KMS-11 (cell line): ENCODE measurements around the gene C12orf43.

Experiments
- H2AFZ ChIP-seq: fragments of 200-600 bp; sonication (generic); 2 replicates; pipeline ENCODE4 v1.6.1; 2016; ENCODE audit warnings: antibody characterized with exemption, mixed run types, low read depth
- H3K27ac ChIP-seq: fragments of 200-600 bp; sonication (generic); 2 replicates; pipeline ENCODE4 v1.6.1; 2016; ENCODE audit warnings: mild to moderate bottlenecking, mixed run types
- H3K27me3 ChIP-seq: fragments of 200-600 bp; sonication (generic); 2 replicates; pipeline ENCODE4 v1.6.1; 2017; ENCODE audit warnings: mild to moderate bottlenecking, low read depth, mixed run types, moderate library complexity; ENCODE audit not compliant: insufficient read depth
- H3K36me3 ChIP-seq: fragments of 200-600 bp; sonication (generic); 2 replicates; pipeline ENCODE4 v1.6.1; 2017; ENCODE audit warnings: mild to moderate bottlenecking, mixed run types; ENCODE audit not compliant: insufficient read depth
- H3K4me1 ChIP-seq: fragments of 200-600 bp; sonication (generic); 2 replicates; pipeline ENCODE4 v1.6.1; 2016; ENCODE audit warnings: mild to moderate bottlenecking, low read depth, mixed run types; ENCODE audit not compliant: poor library complexity, severe bottlenecking
- H3K4me2 ChIP-seq: fragments of 200-600 bp; sonication (generic); 2 replicates; pipeline ENCODE4 v1.7.0; 2016; ENCODE audit warnings: mild to moderate bottlenecking, mixed run types
- H3K4me3 ChIP-seq: fragments of 200-600 bp; sonication (generic); IDR thresholded peaks from 2 replicates; pipeline ENCODE4 v1.6.1; 2017; ENCODE audit warnings: low read depth, low read length, mixed read lengths; ENCODE audit not compliant: insufficient read depth
- H3K79me2 ChIP-seq: fragments of 200-600 bp; sonication (generic); 2 replicates; pipeline ENCODE4 v1.6.1; 2016; ENCODE audit warnings: low read depth, mixed run types; ENCODE audit not compliant: insufficient read depth
- H3K9ac ChIP-seq: fragments of 200-600 bp; sonication (generic); 2 replicates; pipeline ENCODE4 v1.6.1; 2016; ENCODE audit warnings: mild to moderate bottlenecking, mixed run types
- H4K20me1 ChIP-seq: fragments of 200-600 bp; sonication (generic); 2 replicates; pipeline ENCODE4 v1.6.1; 2016; ENCODE audit warnings: mild to moderate bottlenecking, mixed run types; ENCODE audit not compliant: insufficient read depth
- TF ChIP-seq, protein P1 (sequence below): fragments of 200-600 bp; sonication (generic); conservative IDR thresholded peaks from 2 replicates; pipeline ENCODE4 v1.6.1; 2017; ENCODE audit warnings: low read depth, mild to moderate bottlenecking, antibody characterized with exemption, low read length, moderate library complexity, mixed read lengths

Gene C12orf43

DNA sequence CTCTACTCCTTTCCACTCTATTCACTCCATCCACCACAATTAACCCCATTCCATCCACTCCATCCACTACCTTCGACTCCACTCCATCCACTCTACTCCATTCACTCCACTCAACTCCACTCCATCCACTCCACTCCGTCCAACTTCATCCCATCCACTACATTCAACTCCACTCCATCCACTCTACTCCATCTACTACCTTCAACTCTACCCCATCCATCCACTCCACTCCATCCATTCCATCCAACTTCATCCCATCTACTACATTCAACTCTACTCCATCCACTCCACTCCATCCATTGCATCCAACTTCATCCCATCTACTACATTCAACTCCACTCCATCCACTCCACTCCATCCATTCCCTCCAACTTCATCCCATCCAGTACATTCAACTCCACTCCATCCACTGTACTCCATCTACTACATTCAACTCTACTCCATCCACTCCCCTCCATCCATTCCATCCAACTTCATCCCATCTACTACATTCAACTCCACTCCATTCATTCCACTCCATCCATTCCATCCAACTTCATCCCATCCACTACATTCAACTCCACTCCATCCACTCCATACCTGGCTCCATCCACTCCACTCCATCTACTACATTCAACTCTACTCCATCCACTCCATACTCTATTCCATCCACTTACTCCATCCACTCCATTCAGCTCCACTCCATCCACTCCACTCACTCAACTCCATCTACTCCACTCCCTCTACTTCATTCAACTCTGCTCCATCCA lies 21.5 kb downstream of the C12orf43 start:
- Histone ChIP-seq H3K9ac (no peak overlapping the region), H3K4me1 (no peaks in the 10 kb centered on the region), H3K4me2 (no peak overlapping the region), H3K4me3 (no peak overlapping the region), H4K20me1 (no peaks in the 10 kb centered on the region), H3K27ac (no peak overlapping the region), H3K36me3 (no peaks in the 10 kb centered on the region), H2AFZ (no peak overlapping the region), H3K27me3 (no peaks in the 10 kb centered on the region), H3K79me2 (no peaks in the 10 kb centered on the region)
- TF ChIP-seq, protein P1, sequence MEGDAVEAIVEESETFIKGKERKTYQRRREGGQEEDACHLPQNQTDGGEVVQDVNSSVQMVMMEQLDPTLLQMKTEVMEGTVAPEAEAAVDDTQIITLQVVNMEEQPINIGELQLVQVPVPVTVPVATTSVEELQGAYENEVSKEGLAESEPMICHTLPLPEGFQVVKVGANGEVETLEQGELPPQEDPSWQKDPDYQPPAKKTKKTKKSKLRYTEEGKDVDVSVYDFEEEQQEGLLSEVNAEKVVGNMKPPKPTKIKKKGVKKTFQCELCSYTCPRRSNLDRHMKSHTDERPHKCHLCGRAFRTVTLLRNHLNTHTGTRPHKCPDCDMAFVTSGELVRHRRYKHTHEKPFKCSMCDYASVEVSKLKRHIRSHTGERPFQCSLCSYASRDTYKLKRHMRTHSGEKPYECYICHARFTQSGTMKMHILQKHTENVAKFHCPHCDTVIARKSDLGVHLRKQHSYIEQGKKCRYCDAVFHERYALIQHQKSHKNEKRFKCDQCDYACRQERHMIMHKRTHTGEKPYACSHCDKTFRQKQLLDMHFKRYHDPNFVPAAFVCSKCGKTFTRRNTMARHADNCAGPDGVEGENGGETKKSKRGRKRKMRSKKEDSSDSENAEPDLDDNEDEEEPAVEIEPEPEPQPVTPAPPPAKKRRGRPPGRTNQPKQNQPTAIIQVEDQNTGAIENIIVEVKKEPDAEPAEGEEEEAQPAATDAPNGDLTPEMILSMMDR = no peak

DNA sequence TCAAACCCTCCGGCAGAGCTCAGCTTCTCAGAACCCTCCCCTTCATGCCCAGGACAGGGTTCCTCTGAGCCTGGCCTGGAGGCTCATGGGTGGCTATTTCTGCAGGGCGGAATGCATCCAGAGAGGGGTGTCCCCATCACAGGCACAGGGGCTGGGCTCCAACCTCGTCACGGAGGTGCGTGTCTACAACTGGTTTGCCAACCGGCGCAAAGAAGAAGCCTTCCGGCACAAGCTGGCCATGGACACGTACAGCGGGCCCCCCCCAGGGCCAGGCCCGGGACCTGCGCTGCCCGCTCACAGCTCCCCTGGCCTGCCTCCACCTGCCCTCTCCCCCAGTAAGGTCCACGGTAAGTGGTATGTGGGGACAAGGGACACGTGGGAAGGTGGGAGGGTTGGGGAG lies 22.2 kb downstream of the C12orf43 start:
- no peaks in the 10 kb centered on the region for H3K4me1 ChIP-seq
- no peak overlapping the region for H3K4me3 ChIP-seq
- H4K20me1 ChIP-seq = no peaks in the 10 kb centered on the region
- no peaks in the 10 kb centered on the region for H3K36me3 ChIP-seq
- TF ChIP-seq, protein P1 = no peak
- H2AFZ ChIP-seq = no peak overlapping the region
- H3K79me2 ChIP-seq = no peaks in the 10 kb centered on the region
- no peak overlapping the region for H3K4me2 ChIP-seq
- no peaks in the 10 kb centered on the region for H3K27me3 ChIP-seq
- H3K9ac ChIP-seq = no peak overlapping the region
- no peak overlapping the region for H3K27ac ChIP-seq

- Histone ChIP-seq H3K4me1 (no peaks in the 10 kb centered on the region), H3K27ac (no peak overlapping the region), H3K27me3 (no peaks in the 10 kb centered on the region), H3K9ac (no peak overlapping the region), H3K36me3 (no peaks in the 10 kb centered on the region), H3K4me2 (no peak overlapping the region), H4K20me1 (no peaks in the 10 kb centered on the region), H2AFZ (no peak overlapping the region), H3K79me2 (no peaks in the 10 kb centered on the region), H3K4me3 (no peak overlapping the region)
- TF ChIP-seq, protein P1 = no peak
Measured at GRCh38 chr12:120993496-120993895, 22.8 kb downstream of the C12orf43 start.

GRCh38 chr12:120992989-120993388 lies 23.3 kb downstream of the C12orf43 start:
- no peaks in the 10 kb centered on the region for H3K4me1 ChIP-seq
- no peak overlapping the region for H3K9ac ChIP-seq
- H3K79me2 ChIP-seq = no peaks in the 10 kb centered on the region
- no peaks in the 10 kb centered on the region for H4K20me1 ChIP-seq
- no peaks in the 10 kb centered on the region for H3K36me3 ChIP-seq
- TF ChIP-seq, protein P1 = no peak
- H3K27ac ChIP-seq = no peak overlapping the region
- H3K4me2 ChIP-seq = no peak overlapping the region
- H2AFZ ChIP-seq = no peak overlapping the region
- no peak overlapping the region for H3K4me3 ChIP-seq
- H3K27me3 ChIP-seq = no peaks in the 10 kb centered on the region
